ENCODE data around the gene SELENOV.

Gene SELENOV

DNA sequence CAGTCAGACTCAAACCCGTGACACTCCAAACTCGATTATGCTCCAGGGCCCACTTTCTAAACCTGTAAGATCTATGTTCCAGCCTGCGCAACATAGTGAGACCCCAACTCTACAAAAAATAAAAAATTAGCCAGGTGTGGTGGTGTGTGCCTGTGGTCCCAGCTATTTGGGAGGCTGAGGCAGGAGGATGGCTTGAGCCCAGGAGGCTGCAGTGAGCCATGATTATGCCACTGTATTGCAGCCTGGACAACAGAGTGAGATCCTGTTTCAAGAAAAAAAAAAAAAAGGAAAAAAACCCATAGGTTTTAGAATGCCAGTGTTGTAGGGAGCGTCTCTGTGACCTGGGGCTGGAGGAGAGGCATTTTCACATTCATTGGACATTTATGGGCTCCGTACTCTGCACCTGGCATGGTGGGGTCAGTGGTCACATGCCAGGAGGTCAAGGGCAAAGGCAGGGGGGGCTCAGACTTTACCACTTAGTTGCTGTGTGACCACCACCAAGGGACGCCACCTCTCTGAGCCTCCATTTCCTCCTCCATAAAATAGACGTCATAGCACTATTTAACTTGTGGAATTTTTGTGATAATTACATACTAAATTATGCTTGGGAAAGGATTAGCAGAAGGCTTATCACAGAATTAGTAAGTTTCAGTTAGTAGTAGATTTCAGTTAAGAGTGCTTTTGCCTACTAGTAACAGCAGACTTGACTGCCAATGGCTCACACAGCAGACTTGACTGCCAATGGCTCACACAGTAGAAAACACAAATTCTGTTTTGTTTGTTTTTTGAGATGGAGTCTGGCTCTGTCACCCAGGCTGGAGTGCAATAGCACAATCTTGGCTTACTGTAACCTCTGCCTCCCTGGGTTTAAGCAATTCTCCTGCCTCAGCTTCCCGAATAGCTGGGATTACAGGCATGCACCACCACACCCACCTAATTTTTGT, 5.9 kb downstream of the SELENOV start:
- no peak for DNase-seq

- no peak for DNase-seq
Measured at GRCh38 chr19:39524495-39524894, 9.6 kb downstream of the SELENOV start.

- no peak for DNase-seq
Measured at GRCh38 chr19:39525205-39525604, 10.3 kb downstream of the SELENOV start.

GRCh38 chr19:39531834-39532232, 16.9 kb downstream of the SELENOV start:
- DNase-seq: no peak

- DNase-seq: peak; percentile 95
Measured at GRCh38 chr19:39532233-39533002, 17.5 kb downstream of the SELENOV start, which contains the start of gene EID2B. TSS of gene EID2B (minus strand) at chr19:39532852. CDS start at chr19:39532802, 50 bp downstream.

- DNase-seq: no peak
Measured at GRCh38 chr19:39533003-39533512, 18.1 kb downstream of the SELENOV start.

GRCh38 chr19:39533791-39534190, 18.9 kb downstream of the SELENOV start:
- no peak for DNase-seq

GRCh38 chr19:39539165-39539517, 24.2 kb downstream of the SELENOV start:
- DNase-seq: no peak

GRCh38 chr19:39539518-39540332, 24.8 kb downstream of the SELENOV start, which contains the start of gene EID2:
TSS of gene EID2 (minus strand) at chr19:39540161. CDS start at chr19:39540079, 82 bp downstream.
- peak; percentile 93 for DNase-seq

DNA sequence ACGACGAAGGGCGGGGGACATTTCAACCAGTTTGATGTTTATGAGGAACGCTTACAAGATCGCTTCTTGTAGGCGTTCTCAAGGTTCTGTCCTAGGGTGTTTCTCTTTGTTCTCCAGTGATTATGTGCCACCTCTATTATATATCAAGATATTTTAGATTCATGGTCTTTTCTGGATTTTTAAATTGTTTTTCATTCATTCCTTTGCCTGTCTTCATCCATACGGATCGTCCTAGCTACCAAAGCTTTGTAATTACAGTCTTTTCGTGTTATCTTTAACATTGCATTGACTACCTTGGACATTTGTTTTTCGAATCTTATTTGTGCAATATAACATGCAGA, 25.4 kb downstream of the SELENOV start:
- no peak for DNase-seq

- DNase-seq: no peak
Measured at GRCh38 chr19:39542206-39542605, 27.3 kb downstream of the SELENOV start.

GRCh38 chr19:39543477-39543857, 28.5 kb downstream of the SELENOV start:
- DNase-seq: no peak

GRCh38 chr19:39544226-39544903, 29.4 kb downstream of the SELENOV start:
- no peak for DNase-seq

GRCh38 chr19:39544911-39545310, 30.0 kb downstream of the SELENOV start:
- DNase-seq: no peak

DNA sequence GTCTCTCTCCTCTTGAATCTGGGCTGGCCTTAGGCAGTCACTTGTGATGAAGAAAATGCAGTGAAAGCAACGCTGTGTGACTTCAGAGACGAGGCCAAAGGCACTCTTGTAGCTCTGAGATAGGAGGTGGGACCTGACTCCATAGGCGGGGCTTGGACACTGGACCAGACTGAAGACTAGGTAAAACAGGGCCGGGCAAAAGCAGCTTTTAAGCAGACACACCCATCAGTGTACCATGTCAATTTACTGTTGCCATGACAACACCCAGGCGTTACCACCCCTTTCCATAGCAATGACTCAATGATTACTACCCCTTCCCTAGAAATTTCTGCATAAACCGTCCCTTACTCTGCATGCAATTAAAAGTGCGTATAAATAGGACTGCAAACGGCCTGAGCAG, 31.7 kb downstream of the SELENOV start:
- DNase-seq: no peak

DNA sequence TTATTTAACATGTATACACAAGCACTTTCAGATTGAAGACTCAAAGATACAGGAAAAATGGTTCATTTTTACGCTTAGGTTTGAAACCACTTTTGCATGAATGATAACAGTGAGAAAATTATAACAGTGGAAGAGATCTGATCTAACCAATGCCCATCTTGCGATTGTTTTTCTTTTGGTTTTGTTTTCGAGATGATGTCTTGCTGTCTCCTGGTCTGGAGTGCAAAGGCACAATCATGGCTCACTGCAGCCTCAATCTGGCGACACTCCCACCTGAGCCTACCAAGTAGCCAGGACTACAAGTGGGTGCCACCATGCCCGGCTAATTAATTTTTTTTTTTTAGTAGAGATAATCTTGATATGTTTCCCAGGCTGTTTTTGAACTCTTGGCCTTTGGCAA, 35.3 kb downstream of the SELENOV start:
- no peak for DNase-seq

- no peak for DNase-seq
Measured at GRCh38 chr19:39553082-39553652, 38.2 kb downstream of the SELENOV start.

DNA sequence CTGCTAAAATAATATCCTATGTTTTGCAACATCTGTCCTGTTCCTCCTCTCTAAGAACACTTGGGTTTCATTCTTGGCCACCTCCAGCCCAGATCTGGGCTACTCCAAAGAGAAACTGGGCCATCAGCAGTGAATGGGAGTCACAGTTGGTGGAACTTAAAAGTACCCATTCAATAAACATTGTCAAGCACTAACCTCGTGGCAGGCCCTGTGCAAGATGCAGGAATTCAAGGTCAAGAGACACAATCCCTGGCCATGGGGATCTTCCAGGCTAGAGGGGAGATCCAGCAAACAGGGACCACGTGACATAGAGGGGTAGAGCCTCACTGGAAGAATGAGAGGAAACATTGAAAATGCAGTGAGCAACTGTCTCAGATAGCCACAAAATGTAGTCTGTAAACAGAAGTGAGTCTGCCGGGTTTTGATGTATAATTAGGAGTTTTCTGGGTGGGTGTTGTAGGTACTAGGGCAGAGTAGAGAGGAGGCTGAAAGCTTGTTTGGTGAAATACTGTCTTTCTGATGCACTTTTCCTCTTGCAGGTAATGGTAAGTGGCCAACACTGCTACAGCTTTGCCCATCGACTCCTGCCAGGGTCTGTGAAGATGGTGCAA, 39.9 kb downstream of the SELENOV start:
- no peak for DNase-seq

GRCh38 chr19:39555883-39556282, 40.9 kb downstream of the SELENOV start:
- DNase-seq: no peak

GRCh38 chr19:39557811-39558623, 43.1 kb downstream of the SELENOV start:
- DNase-seq: no peak
